ENCODE data around the gene MLLT10.

MLLT10 gene

DNA sequence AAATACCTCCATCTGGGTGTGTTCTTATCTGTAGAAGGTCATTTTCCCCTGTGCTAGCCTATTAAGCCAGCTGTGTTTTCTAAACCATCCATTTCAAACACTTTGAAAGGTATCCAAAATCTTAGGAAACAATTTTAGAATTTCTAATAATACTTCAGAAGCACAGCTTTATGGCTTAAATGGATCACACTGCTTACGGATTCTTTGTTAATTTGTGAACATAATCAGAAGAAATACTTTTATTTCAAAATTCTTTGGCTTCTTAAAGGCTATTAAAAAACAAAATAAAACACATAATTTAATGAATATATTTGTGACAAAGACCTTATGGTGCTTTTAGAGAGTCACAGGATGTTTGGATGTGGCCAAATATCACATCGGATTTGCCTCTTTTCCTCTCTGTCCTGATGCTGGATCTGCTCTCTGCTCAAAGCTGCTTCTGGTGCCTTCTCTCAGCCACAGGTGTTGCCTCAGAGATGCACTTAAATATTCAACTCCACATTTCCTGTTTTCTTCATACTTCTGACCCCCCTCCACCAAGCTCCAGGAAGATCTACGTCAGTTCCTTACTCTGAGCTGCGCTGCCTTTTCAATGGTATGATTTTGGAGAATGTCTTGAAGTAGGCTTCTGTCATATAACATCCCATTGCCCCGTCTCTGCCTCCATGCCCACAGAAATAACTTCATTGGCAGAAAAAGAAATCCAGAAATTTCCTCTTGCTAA is 230.6 kb downstream of the MLLT10 start:
- no peak overlapping the region for H3K4me2 ChIP-seq (ENCODE audit: low read length)
- H3K4me1 ChIP-seq (ENCODE audit: insufficient read depth, low read length, severe bottlenecking), result no peaks in the 10 kb centered on the region
- H2AFZ ChIP-seq (ENCODE audit: low read length), result no peak overlapping the region
- no peaks in the 10 kb centered on the region for H3K9me2 ChIP-seq (ENCODE audit: low read depth, low read length)
- no peaks in the 10 kb centered on the region for H3K27me3 ChIP-seq (ENCODE audit: insufficient read depth, low read length)
- no peak overlapping the region for H3K9ac ChIP-seq (ENCODE audit: low read length)
- H3K27ac ChIP-seq (ENCODE audit: low read depth, low read length, poor library complexity, severe bottlenecking), result no peak overlapping the region
- H3K79me2 ChIP-seq (ENCODE audit: insufficient read depth, low read length), result no peaks in the 10 kb centered on the region
- H3K36me3 ChIP-seq (ENCODE audit: insufficient read depth, low read length), result no peaks in the 10 kb centered on the region
- TF ChIP-seq, protein P1, sequence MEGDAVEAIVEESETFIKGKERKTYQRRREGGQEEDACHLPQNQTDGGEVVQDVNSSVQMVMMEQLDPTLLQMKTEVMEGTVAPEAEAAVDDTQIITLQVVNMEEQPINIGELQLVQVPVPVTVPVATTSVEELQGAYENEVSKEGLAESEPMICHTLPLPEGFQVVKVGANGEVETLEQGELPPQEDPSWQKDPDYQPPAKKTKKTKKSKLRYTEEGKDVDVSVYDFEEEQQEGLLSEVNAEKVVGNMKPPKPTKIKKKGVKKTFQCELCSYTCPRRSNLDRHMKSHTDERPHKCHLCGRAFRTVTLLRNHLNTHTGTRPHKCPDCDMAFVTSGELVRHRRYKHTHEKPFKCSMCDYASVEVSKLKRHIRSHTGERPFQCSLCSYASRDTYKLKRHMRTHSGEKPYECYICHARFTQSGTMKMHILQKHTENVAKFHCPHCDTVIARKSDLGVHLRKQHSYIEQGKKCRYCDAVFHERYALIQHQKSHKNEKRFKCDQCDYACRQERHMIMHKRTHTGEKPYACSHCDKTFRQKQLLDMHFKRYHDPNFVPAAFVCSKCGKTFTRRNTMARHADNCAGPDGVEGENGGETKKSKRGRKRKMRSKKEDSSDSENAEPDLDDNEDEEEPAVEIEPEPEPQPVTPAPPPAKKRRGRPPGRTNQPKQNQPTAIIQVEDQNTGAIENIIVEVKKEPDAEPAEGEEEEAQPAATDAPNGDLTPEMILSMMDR (IDR thresholded peaks at IDR 0.05; ENCODE audit: low read length), result no peak
- TF ChIP-seq EZH2 (IDR thresholded peaks at IDR 0.05; ENCODE audit: borderline replicate concordance, low read length), result no peak
- no peaks in the 10 kb centered on the region for H3F3A ChIP-seq (ENCODE audit: insufficient read depth, low read length)
- H4K20me1 ChIP-seq (ENCODE audit: insufficient read depth, low read length), result no peaks in the 10 kb centered on the region
- H3K4me3 ChIP-seq (ENCODE audit: low read depth, low read length, poor library complexity, severe bottlenecking), result no peak overlapping the region
- no peaks in the 10 kb centered on the region for H3K9me3 ChIP-seq (ENCODE audit: low read length)

DNA sequence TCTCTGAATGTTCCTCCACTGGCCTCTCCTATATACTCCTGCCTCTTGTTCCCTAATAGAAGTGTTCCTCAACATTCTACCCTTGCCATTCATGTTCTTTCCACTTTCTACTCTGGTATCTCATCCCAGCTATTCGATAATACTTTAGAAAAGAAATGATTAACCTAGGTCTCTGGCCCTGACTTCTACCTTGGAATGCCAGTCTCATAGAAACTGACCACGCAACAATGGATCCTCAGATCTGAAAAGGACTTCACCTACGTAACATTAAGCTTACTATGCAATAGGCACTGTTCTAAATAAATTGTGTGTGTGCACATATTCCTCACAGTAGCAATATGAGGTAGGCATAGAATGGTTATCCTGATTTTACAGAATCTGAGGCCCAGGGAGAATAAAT is 235.0 kb downstream of the MLLT10 start:
- Histone ChIP-seq H3K9ac (ENCODE audit: low read length) (no peak overlapping the region), H3K4me2 (ENCODE audit: low read length) (no peak overlapping the region), H3K79me2 (ENCODE audit: insufficient read depth, low read length) (no peaks in the 10 kb centered on the region), H2AFZ (ENCODE audit: low read length) (no peak overlapping the region), H3K9me3 (ENCODE audit: low read length) (no peaks in the 10 kb centered on the region), H3K9me2 (ENCODE audit: low read depth, low read length) (no peaks in the 10 kb centered on the region), H4K20me1 (ENCODE audit: insufficient read depth, low read length) (no peaks in the 10 kb centered on the region), H3F3A (ENCODE audit: insufficient read depth, low read length) (no peaks in the 10 kb centered on the region), H3K4me1 (ENCODE audit: insufficient read depth, low read length, severe bottlenecking) (no peaks in the 10 kb centered on the region), H3K27ac (ENCODE audit: low read depth, low read length, poor library complexity, severe bottlenecking) (no peak overlapping the region), H3K4me3 (ENCODE audit: low read depth, low read length, poor library complexity, severe bottlenecking) (no peak overlapping the region), H3K36me3 (ENCODE audit: insufficient read depth, low read length) (no peaks in the 10 kb centered on the region), H3K27me3 (ENCODE audit: insufficient read depth, low read length) (no peaks in the 10 kb centered on the region)
- TF ChIP-seq, protein P1 (IDR thresholded peaks at IDR 0.05; ENCODE audit: low read length), result no peak
- no peak for TF ChIP-seq EZH2 (IDR thresholded peaks at IDR 0.05; ENCODE audit: borderline replicate concordance, low read length)

DNA sequence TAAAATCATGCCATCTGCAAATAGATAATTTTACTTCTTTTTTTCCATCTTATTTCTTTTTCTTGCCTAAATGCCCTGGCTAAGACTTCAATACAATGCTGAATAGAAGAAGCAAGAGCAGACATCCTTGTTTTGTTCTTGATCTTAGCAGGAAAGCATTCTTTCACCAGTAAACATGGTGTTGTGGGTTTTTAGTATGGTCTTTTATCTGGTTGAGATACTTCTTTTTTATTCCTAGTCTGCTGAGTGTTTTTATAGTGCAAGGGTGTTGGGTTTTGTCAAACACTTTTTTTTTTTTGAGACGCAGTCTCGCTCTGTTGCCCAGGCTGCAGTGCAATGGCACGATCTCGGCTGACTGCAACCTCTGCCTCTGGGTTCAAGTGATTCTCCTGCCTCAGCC is 237.2 kb downstream of the MLLT10 start:
- H3K36me3 ChIP-seq (ENCODE audit: insufficient read depth, low read length), result no peaks in the 10 kb centered on the region
- H3K27me3 ChIP-seq (ENCODE audit: insufficient read depth, low read length), result no peaks in the 10 kb centered on the region
- no peaks in the 10 kb centered on the region for H3K9me3 ChIP-seq (ENCODE audit: low read length)
- H3F3A ChIP-seq (ENCODE audit: insufficient read depth, low read length), result no peaks in the 10 kb centered on the region
- no peak overlapping the region for H2AFZ ChIP-seq (ENCODE audit: low read length)
- H3K4me2 ChIP-seq (ENCODE audit: low read length), result no peak overlapping the region
- no peak overlapping the region for H3K27ac ChIP-seq (ENCODE audit: low read depth, low read length, poor library complexity, severe bottlenecking)
- H3K4me3 ChIP-seq (ENCODE audit: low read depth, low read length, poor library complexity, severe bottlenecking), result no peak overlapping the region
- H4K20me1 ChIP-seq (ENCODE audit: insufficient read depth, low read length), result no peaks in the 10 kb centered on the region
- no peaks in the 10 kb centered on the region for H3K9me2 ChIP-seq (ENCODE audit: low read depth, low read length)
- no peak overlapping the region for H3K9ac ChIP-seq (ENCODE audit: low read length)
- TF ChIP-seq, protein P1 (IDR thresholded peaks at IDR 0.05; ENCODE audit: low read length), result no peak
- TF ChIP-seq EZH2 (IDR thresholded peaks at IDR 0.05; ENCODE audit: borderline replicate concordance, low read length), result no peak
- H3K4me1 ChIP-seq (ENCODE audit: insufficient read depth, low read length, severe bottlenecking), result no peaks in the 10 kb centered on the region
- H3K79me2 ChIP-seq (ENCODE audit: insufficient read depth, low read length), result no peaks in the 10 kb centered on the region
